IPS-15b (cell line): ENCODE data around the gene RAB30.

Experiments used
- H3K27me3 ChIP-seq: one replicate; pipeline ENCODE4 v1.6.1; 2013; ENCODE audit warnings: low read length; ENCODE audit not compliant: control insufficient read depth, insufficient read depth
- H3K36me3 ChIP-seq: one replicate; pipeline ENCODE4 v1.6.1; 2013; ENCODE audit warnings: low read length; ENCODE audit not compliant: control insufficient read depth, insufficient read depth
- H3K4me1 ChIP-seq: one replicate; pipeline ENCODE4 v1.6.1; 2013; ENCODE audit warnings: mild to moderate bottlenecking, low read length; ENCODE audit not compliant: control insufficient read depth, insufficient read depth
- H3K4me3 ChIP-seq: one replicate; pipeline ENCODE4 v1.5.1; 2013; ENCODE audit warnings: low read depth, low read length
- H3K9ac ChIP-seq: one replicate; pipeline ENCODE4 v1.6.1; 2013; ENCODE audit warnings: low read depth, mild to moderate bottlenecking, low read length
- H3K9me3 ChIP-seq: one replicate; pipeline ENCODE4 v1.6.1; 2013; ENCODE audit warnings: mild to moderate bottlenecking, low read length; ENCODE audit not compliant: control insufficient read depth, insufficient read depth

Gene RAB30, protein sequence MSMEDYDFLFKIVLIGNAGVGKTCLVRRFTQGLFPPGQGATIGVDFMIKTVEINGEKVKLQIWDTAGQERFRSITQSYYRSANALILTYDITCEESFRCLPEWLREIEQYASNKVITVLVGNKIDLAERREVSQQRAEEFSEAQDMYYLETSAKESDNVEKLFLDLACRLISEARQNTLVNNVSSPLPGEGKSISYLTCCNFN

DNA sequence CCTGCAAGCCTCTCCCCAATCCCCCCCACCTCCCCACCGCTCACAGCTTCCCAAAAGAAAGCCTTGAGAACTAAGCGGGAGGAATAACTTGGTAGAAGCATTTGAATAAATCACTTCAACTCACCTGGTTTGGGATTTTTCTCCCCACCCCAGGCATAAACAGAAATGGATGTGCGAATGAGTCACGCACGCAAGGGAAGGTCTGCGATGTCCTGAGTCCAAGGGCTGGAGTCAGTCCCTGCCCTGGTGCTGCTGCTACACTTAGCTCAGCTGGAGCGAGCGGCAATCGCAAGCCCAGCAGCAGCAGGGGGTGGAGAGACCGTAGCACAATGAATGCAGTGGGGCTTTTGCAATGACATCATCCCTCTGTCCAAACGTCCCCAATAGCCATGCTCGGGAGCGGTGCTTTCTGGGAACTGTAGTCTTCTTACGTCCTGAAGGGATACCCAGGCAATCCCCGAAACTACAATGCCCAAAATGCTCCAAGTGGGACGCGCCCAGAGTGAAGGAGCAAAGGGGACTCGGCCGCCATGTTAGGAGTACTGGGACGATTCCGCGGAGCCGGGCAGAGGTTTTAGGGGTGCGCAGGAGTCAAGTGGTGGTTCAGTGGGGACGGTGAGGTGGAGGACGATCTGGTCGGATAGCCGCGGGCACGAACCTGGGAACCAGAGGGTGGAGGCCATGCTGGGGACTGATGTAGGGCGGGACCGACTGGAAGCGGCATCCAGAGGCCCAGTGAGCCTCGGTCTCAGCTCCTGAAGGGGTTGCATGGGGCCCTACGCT lies at the start of gene RAB30:
Gene RAB30 (minus strand): TSS at position 331 of the 783 bp plus-strand sequence. CDS start 74,581 bp downstream, outside the sequence.
- peak within 1 kb of the TSS; percentile 99 for H3K9ac ChIP-seq
- peak within 1 kb of the TSS; percentile 98 for H3K4me3 ChIP-seq
- H3K4me1 ChIP-seq = peaks cover 15% of the 10 kb centered on the region
- no peaks in the 10 kb centered on the region for H3K36me3 ChIP-seq
- no peaks in the 10 kb centered on the region for H3K27me3 ChIP-seq
- no peaks in the 10 kb centered on the region for H3K9me3 ChIP-seq

DNA sequence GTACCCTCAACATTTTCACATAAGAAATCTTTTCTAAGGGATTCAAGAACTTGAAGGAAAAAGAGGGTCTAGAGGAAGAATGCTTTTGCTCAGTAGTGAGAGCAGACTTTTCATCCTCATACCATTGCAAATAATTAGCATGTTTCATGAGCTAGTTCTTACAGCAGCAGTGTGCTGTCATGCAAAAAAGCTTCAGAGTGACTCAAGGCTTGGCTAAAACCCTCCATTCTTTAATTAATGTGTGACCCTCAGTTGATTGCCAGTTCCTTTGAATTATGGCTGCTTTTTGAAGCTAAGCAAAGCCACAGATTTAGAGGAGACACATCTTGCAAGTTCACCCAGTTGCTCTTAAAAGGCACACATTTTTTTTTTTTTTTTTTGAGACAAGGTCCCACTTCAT lies 48.6 kb upstream of the RAB30 start:
- no peaks in the 10 kb centered on the region for H3K36me3 ChIP-seq
- no peak overlapping the region for H3K4me3 ChIP-seq

DNA sequence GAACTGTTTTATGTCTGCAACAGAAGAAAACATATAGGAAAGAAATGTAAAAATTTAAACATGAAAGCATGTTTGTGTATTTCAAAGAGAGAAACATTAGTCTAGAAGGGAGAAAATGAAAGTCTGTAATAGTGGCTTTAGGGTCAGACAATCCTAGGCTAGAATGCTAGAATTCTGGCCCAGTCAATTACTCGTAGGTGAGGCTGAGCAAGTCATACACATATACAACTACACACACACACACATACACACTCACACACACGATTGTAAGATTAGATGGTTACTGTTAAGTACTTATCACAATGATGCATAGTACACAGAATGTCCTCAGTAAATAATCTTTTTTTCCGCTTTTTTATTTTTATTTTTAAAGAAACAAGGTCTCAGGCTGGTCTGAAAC lies 47.5 kb upstream of the RAB30 start:
- Histone ChIP-seq H3K36me3 (no peaks in the 10 kb centered on the region), H3K9ac (no peak overlapping the region), H3K9me3 (no peaks in the 10 kb centered on the region), H3K4me3 (no peak overlapping the region), H3K27me3 (no peaks in the 10 kb centered on the region), H3K4me1 (no peaks in the 10 kb centered on the region)

More for the DNA sequence above, 48.6 kb upstream of the RAB30 start:
- Histone ChIP-seq H3K27me3 (no peaks in the 10 kb centered on the region), H3K4me1 (no peaks in the 10 kb centered on the region), H3K9ac (no peak overlapping the region), H3K9me3 (no peaks in the 10 kb centered on the region)

DNA sequence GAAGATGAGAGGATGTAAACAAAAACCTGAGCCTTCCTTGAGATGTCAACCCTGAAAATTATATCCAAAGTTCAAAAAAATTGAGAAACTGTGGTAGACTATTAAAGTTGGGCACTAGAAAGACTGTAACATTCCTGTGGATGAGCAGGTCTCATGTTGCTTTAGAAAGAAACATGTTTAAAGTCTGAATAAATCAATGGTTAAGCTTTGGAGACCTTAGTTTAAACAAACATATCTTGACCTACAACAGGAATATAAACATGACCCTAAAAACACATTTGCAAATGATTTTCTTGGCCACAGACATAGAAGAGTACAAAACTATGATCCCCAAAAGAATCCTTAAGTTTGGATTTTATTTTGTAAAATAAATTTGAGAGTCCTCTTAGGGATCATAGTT lies 47.1 kb upstream of the RAB30 start:
- Histone ChIP-seq H3K9me3 (no peaks in the 10 kb centered on the region), H3K4me3 (no peak overlapping the region)

DNA sequence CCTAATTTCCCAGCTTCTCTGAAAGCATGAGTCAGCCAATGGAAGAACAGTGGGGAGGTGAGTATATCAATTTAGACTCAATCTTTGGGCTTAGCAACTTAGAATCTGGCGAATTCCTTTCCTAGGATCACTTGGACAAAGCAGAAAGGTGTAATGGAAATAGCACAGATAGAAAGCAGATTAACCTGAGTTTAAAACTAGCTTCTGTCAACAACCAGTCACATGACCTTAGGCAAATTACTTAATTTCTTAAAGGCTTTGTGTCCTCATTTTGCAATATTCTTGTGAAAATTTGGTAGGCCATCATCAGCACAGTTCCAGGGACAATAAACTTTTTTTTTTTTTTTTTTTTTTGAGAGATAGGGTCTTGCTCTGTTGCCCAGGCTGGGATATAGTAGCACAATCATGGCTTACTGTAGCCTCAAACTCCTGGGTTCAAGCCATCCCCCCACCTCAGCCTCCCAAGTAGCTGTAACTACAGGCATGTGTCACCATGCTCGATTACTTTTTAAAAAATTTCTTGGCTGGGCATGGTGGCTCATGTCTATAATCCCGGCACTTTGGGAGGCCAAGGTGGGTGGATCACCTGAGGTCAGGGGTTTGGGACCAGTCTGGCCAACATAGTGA lies 44.4 kb upstream of the RAB30 start:
- Histone ChIP-seq H3K4me3 (no peak overlapping the region), H3K9ac (no peak overlapping the region), H3K36me3 (no peaks in the 10 kb centered on the region)

More for the DNA sequence above, 47.1 kb upstream of the RAB30 start:
- H3K36me3 ChIP-seq = no peaks in the 10 kb centered on the region
- no peaks in the 10 kb centered on the region for H3K27me3 ChIP-seq
- no peak overlapping the region for H3K9ac ChIP-seq
- no peaks in the 10 kb centered on the region for H3K4me1 ChIP-seq

DNA sequence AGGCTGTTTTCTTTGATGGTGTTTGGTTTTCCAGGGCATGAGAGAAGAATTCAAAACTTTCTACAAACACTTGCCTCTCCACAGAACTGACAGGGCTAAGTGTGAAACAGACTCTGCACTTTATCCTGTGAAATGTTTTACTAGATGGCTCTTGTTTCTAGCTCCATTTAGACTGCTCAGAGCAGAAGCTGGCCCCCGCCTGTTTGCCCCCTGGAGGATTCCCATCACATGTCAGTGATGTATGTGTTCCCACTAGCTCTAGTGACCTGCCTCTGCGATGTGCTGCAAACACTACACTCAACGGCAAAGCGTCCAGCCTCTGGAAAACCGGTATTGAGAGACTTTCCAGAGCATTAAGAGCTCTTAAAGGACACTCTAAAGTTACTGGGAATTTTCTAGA lies 43.9 kb upstream of the RAB30 start:
- H3K9me3 ChIP-seq = no peaks in the 10 kb centered on the region
- no peaks in the 10 kb centered on the region for H3K36me3 ChIP-seq
- H3K27me3 ChIP-seq = no peaks in the 10 kb centered on the region
- H3K4me1 ChIP-seq = no peaks in the 10 kb centered on the region
- no peak overlapping the region for H3K9ac ChIP-seq
- no peak overlapping the region for H3K4me3 ChIP-seq

More for the DNA sequence above, 44.4 kb upstream of the RAB30 start:
- Histone ChIP-seq H3K27me3 (no peaks in the 10 kb centered on the region), H3K9me3 (no peaks in the 10 kb centered on the region), H3K4me1 (no peaks in the 10 kb centered on the region)

DNA sequence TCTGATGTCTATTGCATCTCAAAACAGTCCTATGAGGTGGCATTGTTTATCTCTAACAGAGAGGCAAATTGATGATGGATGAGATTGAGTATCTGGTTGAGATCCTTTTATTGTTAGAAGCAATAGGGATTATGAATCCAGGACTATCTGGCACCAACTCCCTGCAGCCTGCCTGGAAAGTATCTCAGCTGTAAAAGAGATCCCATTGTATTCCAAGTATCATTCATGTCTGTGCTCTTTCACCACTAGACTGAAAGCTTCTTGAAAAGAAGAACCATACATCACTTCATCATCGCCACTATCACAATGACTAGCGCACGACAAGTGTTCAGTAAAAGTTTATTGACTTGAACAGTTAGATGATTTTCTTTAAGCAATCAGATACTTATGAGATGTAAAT lies 43.3 kb upstream of the RAB30 start:
- Histone ChIP-seq H3K4me1 (no peaks in the 10 kb centered on the region), H3K27me3 (no peaks in the 10 kb centered on the region), H3K36me3 (no peaks in the 10 kb centered on the region), H3K9ac (no peak overlapping the region), H3K4me3 (no peak overlapping the region), H3K9me3 (no peaks in the 10 kb centered on the region)

DNA sequence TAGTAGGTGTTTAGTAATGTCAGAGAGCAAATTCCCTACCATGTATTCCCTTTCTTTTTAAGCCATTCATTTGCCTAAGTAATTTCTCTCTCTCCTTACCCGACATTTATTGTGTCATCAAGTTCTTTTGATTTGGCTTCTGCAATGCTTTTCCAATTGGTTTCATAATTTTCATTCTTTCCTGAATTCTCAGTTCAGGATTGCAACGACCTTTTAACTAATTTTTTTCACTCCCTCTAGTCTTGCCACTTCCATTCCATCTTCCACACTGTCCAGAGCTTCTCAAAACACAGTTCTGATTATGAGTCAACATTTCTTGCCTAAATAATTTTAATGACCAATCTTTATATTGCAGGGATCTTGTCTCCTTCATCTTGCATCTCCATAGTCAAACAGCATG lies 41.2 kb upstream of the RAB30 start:
- Histone ChIP-seq H3K36me3 (no peaks in the 10 kb centered on the region), H3K9me3 (no peaks in the 10 kb centered on the region), H3K4me1 (no peaks in the 10 kb centered on the region), H3K9ac (no peak overlapping the region), H3K4me3 (no peak overlapping the region), H3K27me3 (no peaks in the 10 kb centered on the region)

DNA sequence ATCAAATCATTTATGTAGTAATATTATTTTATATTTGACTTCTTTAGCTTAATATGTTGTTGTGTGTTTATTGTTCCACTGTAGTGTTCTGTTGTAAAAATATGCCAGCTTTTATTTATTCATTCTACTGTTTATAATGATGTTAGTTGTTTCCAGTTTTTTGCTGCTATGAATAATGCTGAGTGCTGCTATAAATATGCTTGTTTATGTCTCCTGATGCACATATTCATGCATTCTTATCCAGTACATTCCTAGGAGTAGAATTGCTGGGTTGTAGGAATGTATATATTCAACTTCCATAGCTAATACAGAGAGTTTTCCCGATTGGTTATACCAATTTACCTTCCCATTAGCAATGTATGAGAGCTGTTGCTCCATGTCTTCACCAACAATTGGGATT lies 33.5 kb upstream of the RAB30 start:
- H3K4me3 ChIP-seq = no peak overlapping the region
- no peaks in the 10 kb centered on the region for H3K27me3 ChIP-seq
- no peaks in the 10 kb centered on the region for H3K36me3 ChIP-seq

DNA sequence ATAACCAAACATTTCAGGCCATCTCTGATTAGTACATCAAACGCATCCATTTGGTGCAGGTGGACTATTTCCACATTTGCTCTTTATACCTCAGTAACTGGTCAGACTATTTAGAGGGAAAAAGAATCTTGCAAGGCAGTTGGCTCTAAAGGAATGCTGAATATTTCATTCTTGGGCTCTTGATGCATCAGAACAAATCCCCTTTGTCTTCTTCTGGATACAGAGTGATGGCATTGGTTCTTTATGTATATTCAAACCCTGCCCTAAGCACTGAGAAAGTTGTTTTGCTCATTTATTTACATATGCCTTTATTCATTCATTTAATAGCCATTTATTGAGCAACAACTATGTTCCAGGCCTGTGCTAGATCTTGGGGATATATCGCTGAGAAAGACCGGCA lies 31.1 kb upstream of the RAB30 start:
- H3K27me3 ChIP-seq = no peaks in the 10 kb centered on the region
- no peaks in the 10 kb centered on the region for H3K4me1 ChIP-seq
- H3K9ac ChIP-seq = no peak overlapping the region
- no peaks in the 10 kb centered on the region for H3K36me3 ChIP-seq
- H3K4me3 ChIP-seq = no peak overlapping the region
- no peaks in the 10 kb centered on the region for H3K9me3 ChIP-seq

More for the DNA sequence above, 33.5 kb upstream of the RAB30 start:
- H3K4me1 ChIP-seq = no peaks in the 10 kb centered on the region
- H3K9me3 ChIP-seq = no peaks in the 10 kb centered on the region
- no peak overlapping the region for H3K9ac ChIP-seq

DNA sequence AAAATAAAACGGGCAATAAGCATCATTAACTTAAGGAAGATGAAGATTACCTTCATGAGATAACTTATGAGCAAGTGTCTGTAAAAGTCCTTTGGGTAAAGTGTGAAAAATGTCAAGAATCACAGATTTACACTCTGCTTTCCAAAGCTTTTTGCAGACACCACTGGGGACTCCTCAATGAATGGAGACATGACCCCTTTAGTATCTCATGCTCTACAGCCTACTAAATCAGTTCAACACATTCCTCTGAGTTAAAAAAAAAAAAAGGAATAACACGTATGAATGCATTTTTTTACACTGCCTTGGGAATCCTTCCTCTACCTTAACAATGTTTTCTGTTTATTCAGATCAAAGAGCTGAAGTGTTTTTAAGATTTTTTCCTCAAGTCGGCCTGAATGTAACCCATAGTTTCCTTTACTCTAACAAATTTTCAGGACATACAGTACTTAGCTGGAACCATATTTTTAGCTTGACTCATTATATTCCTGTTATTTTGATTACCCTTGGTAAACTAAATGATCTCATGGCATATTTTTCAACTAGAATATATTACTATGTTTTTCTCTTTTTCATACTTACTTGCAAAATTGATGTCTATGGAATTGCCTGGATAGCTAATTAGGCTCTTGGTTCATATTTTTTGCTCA lies 25.9 kb upstream of the RAB30 start:
- Histone ChIP-seq H3K9me3 (no peaks in the 10 kb centered on the region), H3K4me3 (no peak overlapping the region), H3K4me1 (no peaks in the 10 kb centered on the region), H3K27me3 (no peaks in the 10 kb centered on the region), H3K9ac (no peak overlapping the region), H3K36me3 (no peaks in the 10 kb centered on the region)
